IMR-90 (cell line): Measurements from ENCODE around the gene TRMT1. TPM values are rescaled to one million over a fixed set of nuclear protein-coding genes. Genes with fewer than 3 reads are reported as not detected.

Experiments
- ATAC-seq: fragments of 200-7000 bp; cut with Tn5 transposase; 2 replicates; pipeline ENCODE4 v1.9.1; 2020; ENCODE audit warnings: low read depth, mild to moderate bottlenecking, moderate library complexity
- BruUV-seq: library from RNA; stranded (reverse); fragments of 400-500 nt; replicated peaks from 2 replicates; lab custom pipeline; 2021; lab: Mats Ljungman, UMichigan
- CTCF ChIA-PET: fragments of 300-600 bp; formaldehyde crosslinking; extraction: SDS; loops from one replicate; lab custom pipeline; 2021; ENCODE audit warnings: antibody characterized with exemption; lab: Yijun Ruan, JAX
- POLR2A ChIA-PET: fragments of 300-600 bp; sonication (Branson Sonifier 250); formaldehyde crosslinking; loops from one replicate; lab custom pipeline; 2022; ENCODE audit warnings: antibody characterized with exemption; ENCODE audit not compliant: unreplicated experiment; lab: Charles Lee
- DNase-seq: peaks from one replicate; pipeline ENCODE4 v3.0.0; 2013
- H2AFZ ChIP-seq: replicated peaks from 2 replicates; pipeline ENCODE3; 2013; ENCODE audit warnings: low read length, mild to moderate bottlenecking; ENCODE audit not compliant: poor library complexity
- H2AK5ac ChIP-seq: 2 replicates; pipeline ENCODE4 v1.6.1; 2013; ENCODE audit warnings: low read depth, low read length, inconsistent platforms
- H2AK9ac ChIP-seq: replicated peaks from 2 replicates; pipeline ENCODE3; 2013; ENCODE audit warnings: mild to moderate bottlenecking, low read depth, low read length, moderate library complexity; ENCODE audit not compliant: poor library complexity
- H2BK120ac ChIP-seq: 2 replicates; pipeline ENCODE4 v1.6.1; 2013; ENCODE audit warnings: low read depth, low read length, inconsistent platforms
- H2BK15ac ChIP-seq: 3 replicates; pipeline ENCODE4 v1.6.1; 2013; ENCODE audit warnings: low read depth, low read length, inconsistent platforms
- H2BK20ac ChIP-seq: 2 replicates; pipeline ENCODE4 v1.6.1; 2013; ENCODE audit warnings: low read depth, mild to moderate bottlenecking, inconsistent platforms, low read length, moderate library complexity
- H2BK5ac ChIP-seq: 2 replicates; pipeline ENCODE4 v1.6.1; 2013; ENCODE audit warnings: mild to moderate bottlenecking, low read depth, low read length, inconsistent platforms; ENCODE audit not compliant: poor library complexity, severe bottlenecking
- H3K14ac ChIP-seq: replicated peaks from 2 replicates; pipeline ENCODE4 v1.6.1; 2013; ENCODE audit warnings: low read depth, low read length, inconsistent platforms
- H3K18ac ChIP-seq: 2 replicates; pipeline ENCODE4 v1.6.1; 2013; ENCODE audit warnings: low read depth, low read length, control low read depth
- H3K23ac ChIP-seq: 2 replicates; pipeline ENCODE4 v1.6.1; 2013; ENCODE audit warnings: low read depth, low read length, inconsistent platforms
- H3K27ac ChIP-seq: 2 replicates; pipeline ENCODE4 v1.5.1; 2013; ENCODE audit warnings: mild to moderate bottlenecking, control low read depth, low read length; ENCODE audit not compliant: insufficient read depth
- H3K27me3 ChIP-seq: 2 replicates; pipeline ENCODE4 v1.6.1; 2013; ENCODE audit warnings: low read length; ENCODE audit not compliant: control insufficient read depth, insufficient read depth
- H3K36me3 ChIP-seq: 2 replicates; pipeline ENCODE4 v1.6.1; 2013; ENCODE audit warnings: low read length, mixed read lengths; ENCODE audit not compliant: control insufficient read depth, insufficient read depth
- H3K4ac ChIP-seq: 2 replicates; pipeline ENCODE4 v1.6.1; 2013; ENCODE audit warnings: low read depth, low read length, inconsistent platforms
- H3K4me1 ChIP-seq: 2 replicates; pipeline ENCODE4 v1.6.1; 2013; ENCODE audit warnings: low read length, mixed read lengths; ENCODE audit not compliant: control insufficient read depth, insufficient read depth
- H3K4me2 ChIP-seq: 2 replicates; pipeline ENCODE4 v1.6.1; 2013; ENCODE audit warnings: low read depth, mild to moderate bottlenecking, control low read depth, low read length, moderate library complexity
- H3K4me3 ChIP-seq: 2 replicates; pipeline ENCODE4 v1.5.1; 2013; ENCODE audit warnings: low read depth, mild to moderate bottlenecking, control low read depth, low read length, moderate library complexity; ENCODE audit not compliant: insufficient read depth
- H3K56ac ChIP-seq: 2 replicates; pipeline ENCODE4 v1.6.1; 2013; ENCODE audit warnings: low read length, inconsistent platforms; ENCODE audit not compliant: insufficient read depth; ENCODE audit errors: extremely low read depth
- H3K79me1 ChIP-seq, 2 experiments: 2 replicates each; pipeline ENCODE4 v1.6.1; 2013; ENCODE audit warnings: low read length in 2 of 2, inconsistent platforms in 1 of 2, low read depth in 1 of 2
- H3K9ac ChIP-seq: 2 replicates; pipeline ENCODE4 v1.6.1; 2013; ENCODE audit warnings: low read depth, low read length, control low read depth
- H3K9me1 ChIP-seq: 2 replicates; pipeline ENCODE4 v1.6.1; 2013; ENCODE audit warnings: low read length, inconsistent platforms; ENCODE audit not compliant: insufficient read depth
- H3K9me3 ChIP-seq: 2 replicates; pipeline ENCODE4 v1.6.1; 2013; ENCODE audit warnings: low read length; ENCODE audit not compliant: control insufficient read depth, insufficient read depth
- H4K20me1 ChIP-seq: 2 replicates; pipeline ENCODE4 v1.6.1; 2013; ENCODE audit warnings: low read length, inconsistent platforms; ENCODE audit not compliant: insufficient read depth
- H4K5ac ChIP-seq: 2 replicates; pipeline ENCODE4 v1.6.1; 2013; ENCODE audit warnings: mild to moderate bottlenecking, low read depth, low read length, control low read depth
- H4K8ac ChIP-seq, 2 experiments: 2 replicates each; pipeline ENCODE4 v1.6.1; 2013; ENCODE audit warnings: low read depth in 2 of 2, low read length in 2 of 2, control low read depth in 1 of 2, inconsistent platforms in 1 of 2
- H4K91ac ChIP-seq: 2 replicates; pipeline ENCODE4 v1.6.1; 2013; ENCODE audit warnings: low read depth, low read length, inconsistent platforms; ENCODE audit not compliant: insufficient read depth
- BHLHE40 ChIP-seq: fragments of 150-350 bp; IDR thresholded peaks from 2 replicates; pipeline ENCODE4 v1.6.1; 2016; ENCODE audit warnings: mild to moderate bottlenecking, low read depth, low read length
- CEBPB ChIP-seq: IDR thresholded peaks from 2 replicates; pipeline ENCODE4 v1.6.1; 2012; ENCODE audit warnings: low read depth, low read length, improper control_type of control experiment
- CHD1 ChIP-seq: IDR thresholded peaks from 2 replicates; pipeline ENCODE4 v1.6.1; 2012; ENCODE audit warnings: low read depth, low read length, improper control_type of control experiment
- FOS ChIP-seq: fragments of 150-350 bp; IDR thresholded peaks from 2 replicates; pipeline ENCODE4 v1.6.1; 2016; ENCODE audit warnings: low read depth, low read length
- MAFK ChIP-seq: IDR thresholded peaks from 2 replicates; pipeline ENCODE4 v1.6.1; 2012; ENCODE audit warnings: low read depth, low read length, improper control_type of control experiment
- MAZ ChIP-seq: IDR thresholded peaks from 2 replicates; pipeline ENCODE4 v1.6.1; 2012; ENCODE audit warnings: low read depth, mild to moderate bottlenecking, low read length, improper control_type of control experiment, moderate library complexity, borderline replicate concordance
- MXI1 ChIP-seq: IDR thresholded peaks from 2 replicates; pipeline ENCODE4 v1.6.1; 2012; ENCODE audit warnings: low read depth, mild to moderate bottlenecking, low read length, moderate library complexity, borderline replicate concordance
- NFE2L2 ChIP-seq: fragments of 150-350 bp; IDR thresholded peaks from 2 replicates; pipeline ENCODE4 v1.6.1; 2016; ENCODE audit warnings: low read depth, mild to moderate bottlenecking, low read length
- POLR2A ChIP-seq: IDR thresholded peaks from 2 replicates; pipeline ENCODE4 v1.6.1; 2012; ENCODE audit warnings: mild to moderate bottlenecking, low read depth, low read length
- RAD21 ChIP-seq: IDR thresholded peaks from 2 replicates; pipeline ENCODE4 v1.6.1; 2012; ENCODE audit warnings: low read length, improper control_type of control experiment
- RFX5 ChIP-seq: IDR thresholded peaks from 2 replicates; pipeline ENCODE4 v1.8.0; 2012; ENCODE audit warnings: low read depth, mild to moderate bottlenecking, low read length, moderate library complexity
- SMC3 ChIP-seq: fragments of 150-350 bp; IDR thresholded peaks from 2 replicates; pipeline ENCODE4 v1.6.1; 2016; ENCODE audit warnings: low read depth, mild to moderate bottlenecking, antibody characterized with exemption, low read length, moderate library complexity
- WGBS, 2 experiments: methylation state at CpG; one replicate each; pipeline versions ENCODE4 v1.1.5 to v1.1.7; 2013; ENCODE audit warnings: missing lambda C conversion rate in 2 of 2; ENCODE audit not compliant: insufficient read length in 1 of 2; ENCODE audit errors: extremely low coverage in 2 of 2; 5-methylcytosine and 5-hydroxymethylcytosine counted together
- dilution Hi-C: fragments of 300-500 bp; cut with HindIII; formaldehyde crosslinking; loops from one replicate; pipeline ENCODE4 v1.14.3; 2018; ENCODE audit warnings: low sequenced_read_pairs; ENCODE audit not compliant: unreplicated experiment
- in situ Hi-C: fragments of 300-500 bp; cut with MboI; formaldehyde crosslinking; loops from 3 replicates; pipeline ENCODE4 v1.14.3; 2019; ENCODE audit warnings: low sequenced_read_pairs, inconsistent platforms, mixed read lengths
- intact Hi-C: fragments of 100-400 bp; cut with micrococcal nuclease; formaldehyde crosslinking; loops from 2 replicates; pipeline ENCODE4 v1.10.0; 2022
- polyA plus RNA-seq, 3 experiments: library from polyadenylated mRNA; depleted of rRNA; stranded (reverse); fragments of >200 nt; gene quantifications; 2 replicates each; pipeline ENCODE4 v1.2.3, GENCODE V29; 2012; ENCODE audit warnings: low replicate concordance in 1 of 3
- total RNA-seq: library from RNA; depleted of rRNA; stranded (reverse); fragments of >200 nt; gene quantifications from 2 replicates; pipeline ENCODE4 v1.2.3, GENCODE V29; 2012
- TF ChIP-seq, protein P1 (sequence below): conservative IDR thresholded peaks from 2 replicates; pipeline ENCODE4 v1.5.1; 2012; ENCODE audit warnings: mild to moderate bottlenecking, low read depth, low read length, improper control_type of control experiment
- TF ChIP-seq, protein P2 (sequence below): fragments of 150-350 bp; IDR thresholded peaks from 2 replicates; pipeline ENCODE4 v1.6.1; 2016; ENCODE audit warnings: low read depth, mild to moderate bottlenecking, low read length, moderate library complexity, borderline replicate concordance
- TF ChIP-seq, protein P3 (sequence below): fragments of 150-350 bp; IDR thresholded peaks from 2 replicates; pipeline ENCODE4 v1.6.1; 2017; ENCODE audit warnings: mild to moderate bottlenecking, antibody characterized with exemption, low read length, low read depth

The TRMT1 gene
- total and polyA plus RNA-seq, 2 of the 4 experiments (the other 2 are of a cell fraction), result 28.3 to 56.0 TPM

GRCh38 chr19:13154241-13154778 lies 37.8 kb upstream of the TRMT1 start:
- Histone ChIP-seq H3K4me1 (peaks cover 12% of the 10 kb centered on the region), H3K4ac (peak overlapping the region; percentile 95), H4K8ac (peak overlapping the region; percentile 77 to 81), H4K5ac (peak overlapping the region; percentile 57), H2BK120ac (peak overlapping the region; percentile 65), H2BK5ac (peak overlapping the region; percentile 88), H3K27ac (peak overlapping the region; percentile 80), H3K4me3 (peak overlapping the region; percentile 82), H4K91ac (peak overlapping the region; percentile 93), H2AK9ac (peak overlapping the region; percentile 96), H3K4me2 (peak overlapping the region; percentile 90), H3K56ac (peak overlapping the region; percentile 98), H3K18ac (peak overlapping the region; percentile 83), H2AFZ (peak overlapping the region; percentile 4), H3K9me3 (no peaks in the 10 kb centered on the region), H3K79me1 (peaks cover 0 to 38% of the 10 kb centered on the region in 2 experiments; a peak in 2 of 4 replicates), H3K9me1 (no peaks in the 10 kb centered on the region), H2BK15ac (peak overlapping the region; percentile 22; the same call in 1 of the 3 replicates), H2AK5ac (peak overlapping the region; percentile 88), H4K20me1 (peaks cover 29% of the 10 kb centered on the region), H3K27me3 (no peaks in the 10 kb centered on the region), H3K36me3 (peaks cover 2% of the 10 kb centered on the region; the same call in 1 of the 2 replicates), H3K9ac (peak overlapping the region; percentile 99), H2BK20ac (no peak overlapping the region; the same call in 1 of the 2 replicates), H3K23ac (peak overlapping the region; percentile 98), H3K14ac (peak overlapping the region; percentile 99)
- POLR2A ChIA-PET, result interaction anchor here (0.5 to 0.6 kb wide), 2 partner anchors 9 to 63 kb away, joined by 3 to 7 read pairs; no protein-coding TSS in a partner anchor
- peak; percentile 95 for DNase-seq
- WGBS, 2 experiments, result no CpG with 5 or more reads among the region's 21 CpGs
- in situ Hi-C loops (loop anchor here (10.0 kb wide), 1 partner anchor 690 kb away; no protein-coding TSS in a partner anchor), intact Hi-C loops (loop anchor here (1.0 kb wide), 1 partner anchor 107 kb away; no protein-coding TSS in a partner anchor), dilution Hi-C loops (no loop called here)
- CTCF ChIA-PET, result no interaction called here
- ATAC-seq, result peak; percentile 4
- TF ChIP-seq, protein P1, sequence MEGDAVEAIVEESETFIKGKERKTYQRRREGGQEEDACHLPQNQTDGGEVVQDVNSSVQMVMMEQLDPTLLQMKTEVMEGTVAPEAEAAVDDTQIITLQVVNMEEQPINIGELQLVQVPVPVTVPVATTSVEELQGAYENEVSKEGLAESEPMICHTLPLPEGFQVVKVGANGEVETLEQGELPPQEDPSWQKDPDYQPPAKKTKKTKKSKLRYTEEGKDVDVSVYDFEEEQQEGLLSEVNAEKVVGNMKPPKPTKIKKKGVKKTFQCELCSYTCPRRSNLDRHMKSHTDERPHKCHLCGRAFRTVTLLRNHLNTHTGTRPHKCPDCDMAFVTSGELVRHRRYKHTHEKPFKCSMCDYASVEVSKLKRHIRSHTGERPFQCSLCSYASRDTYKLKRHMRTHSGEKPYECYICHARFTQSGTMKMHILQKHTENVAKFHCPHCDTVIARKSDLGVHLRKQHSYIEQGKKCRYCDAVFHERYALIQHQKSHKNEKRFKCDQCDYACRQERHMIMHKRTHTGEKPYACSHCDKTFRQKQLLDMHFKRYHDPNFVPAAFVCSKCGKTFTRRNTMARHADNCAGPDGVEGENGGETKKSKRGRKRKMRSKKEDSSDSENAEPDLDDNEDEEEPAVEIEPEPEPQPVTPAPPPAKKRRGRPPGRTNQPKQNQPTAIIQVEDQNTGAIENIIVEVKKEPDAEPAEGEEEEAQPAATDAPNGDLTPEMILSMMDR, result no peak
- TF ChIP-seq, protein P2, sequence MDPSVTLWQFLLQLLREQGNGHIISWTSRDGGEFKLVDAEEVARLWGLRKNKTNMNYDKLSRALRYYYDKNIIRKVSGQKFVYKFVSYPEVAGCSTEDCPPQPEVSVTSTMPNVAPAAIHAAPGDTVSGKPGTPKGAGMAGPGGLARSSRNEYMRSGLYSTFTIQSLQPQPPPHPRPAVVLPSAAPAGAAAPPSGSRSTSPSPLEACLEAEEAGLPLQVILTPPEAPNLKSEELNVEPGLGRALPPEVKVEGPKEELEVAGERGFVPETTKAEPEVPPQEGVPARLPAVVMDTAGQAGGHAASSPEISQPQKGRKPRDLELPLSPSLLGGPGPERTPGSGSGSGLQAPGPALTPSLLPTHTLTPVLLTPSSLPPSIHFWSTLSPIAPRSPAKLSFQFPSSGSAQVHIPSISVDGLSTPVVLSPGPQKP, result no peak
- no peak for TF ChIP-seq RAD21
- no peak for TF ChIP-seq RFX5
- TF ChIP-seq, protein P3, sequence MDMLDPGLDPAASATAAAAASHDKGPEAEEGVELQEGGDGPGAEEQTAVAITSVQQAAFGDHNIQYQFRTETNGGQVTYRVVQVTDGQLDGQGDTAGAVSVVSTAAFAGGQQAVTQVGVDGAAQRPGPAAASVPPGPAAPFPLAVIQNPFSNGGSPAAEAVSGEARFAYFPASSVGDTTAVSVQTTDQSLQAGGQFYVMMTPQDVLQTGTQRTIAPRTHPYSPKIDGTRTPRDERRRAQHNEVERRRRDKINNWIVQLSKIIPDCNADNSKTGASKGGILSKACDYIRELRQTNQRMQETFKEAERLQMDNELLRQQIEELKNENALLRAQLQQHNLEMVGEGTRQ, result peak; percentile 18; the same call in 1 of the 2 replicates
- TF ChIP-seq MAFK, result no peak
- TF ChIP-seq BHLHE40, result peak; percentile 67
- peak; percentile 38; the same call in 1 of the 2 replicates for TF ChIP-seq MXI1
- peak; percentile 70; the same call in 1 of the 2 replicates for TF ChIP-seq MAZ
- TF ChIP-seq SMC3, result no peak
- no peak for TF ChIP-seq FOS
- peak; percentile 91 for TF ChIP-seq CEBPB
- TF ChIP-seq POLR2A, result peak; percentile 59; the same call in 1 of the 2 replicates
- peak; percentile 91; the same call in 1 of the 2 replicates for TF ChIP-seq CHD1
- TF ChIP-seq NFE2L2, result no peak
- no TSS peak for BruUV-seq
